ENCODE results near the gene EXOC4.

Gene EXOC4

DNA sequence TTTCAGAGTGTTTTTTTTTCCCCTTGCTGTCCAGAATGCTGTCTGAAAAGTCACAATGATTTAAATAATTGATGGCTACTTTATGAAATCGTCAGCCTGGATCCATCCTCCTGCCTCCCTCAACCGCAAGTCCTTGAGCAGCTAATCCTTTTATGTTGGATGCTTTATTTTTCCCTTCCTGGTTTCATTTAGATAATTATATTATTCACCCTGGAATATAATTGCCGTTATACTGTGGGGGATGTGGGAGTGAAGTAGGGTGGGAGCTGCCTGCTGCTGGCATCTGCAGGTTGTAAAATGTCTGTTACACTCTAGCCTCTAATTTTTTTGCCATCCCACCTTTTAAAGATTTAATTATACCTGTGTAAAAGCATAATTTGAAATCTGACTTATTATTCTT, 583.8 kb downstream of the EXOC4 start:
- peaks cover 0 to 5% (median 0%) of the 10 kb centered on the region in 3 donors for H3K36me3 ChIP-seq
- H3K4me3 ChIP-seq = no peak overlapping the region
- H3K4me1 ChIP-seq = no peaks in the 10 kb centered on the region
- peaks cover 0 to 8% (median 0%) of the 10 kb centered on the region in 3 donors for H3K9me3 ChIP-seq
- DNase-seq = no peak
- H3K27ac ChIP-seq = no peak overlapping the region
- intact Hi-C loops (cut with DNase I; ENCODE audit: low total_unique reads) = no loop called here
- TF ChIP-seq, protein P1, sequence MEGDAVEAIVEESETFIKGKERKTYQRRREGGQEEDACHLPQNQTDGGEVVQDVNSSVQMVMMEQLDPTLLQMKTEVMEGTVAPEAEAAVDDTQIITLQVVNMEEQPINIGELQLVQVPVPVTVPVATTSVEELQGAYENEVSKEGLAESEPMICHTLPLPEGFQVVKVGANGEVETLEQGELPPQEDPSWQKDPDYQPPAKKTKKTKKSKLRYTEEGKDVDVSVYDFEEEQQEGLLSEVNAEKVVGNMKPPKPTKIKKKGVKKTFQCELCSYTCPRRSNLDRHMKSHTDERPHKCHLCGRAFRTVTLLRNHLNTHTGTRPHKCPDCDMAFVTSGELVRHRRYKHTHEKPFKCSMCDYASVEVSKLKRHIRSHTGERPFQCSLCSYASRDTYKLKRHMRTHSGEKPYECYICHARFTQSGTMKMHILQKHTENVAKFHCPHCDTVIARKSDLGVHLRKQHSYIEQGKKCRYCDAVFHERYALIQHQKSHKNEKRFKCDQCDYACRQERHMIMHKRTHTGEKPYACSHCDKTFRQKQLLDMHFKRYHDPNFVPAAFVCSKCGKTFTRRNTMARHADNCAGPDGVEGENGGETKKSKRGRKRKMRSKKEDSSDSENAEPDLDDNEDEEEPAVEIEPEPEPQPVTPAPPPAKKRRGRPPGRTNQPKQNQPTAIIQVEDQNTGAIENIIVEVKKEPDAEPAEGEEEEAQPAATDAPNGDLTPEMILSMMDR (IDR thresholded peaks at IDR 0.05) = no peak
- no peaks in the 10 kb centered on the region for H3K27me3 ChIP-seq

DNA sequence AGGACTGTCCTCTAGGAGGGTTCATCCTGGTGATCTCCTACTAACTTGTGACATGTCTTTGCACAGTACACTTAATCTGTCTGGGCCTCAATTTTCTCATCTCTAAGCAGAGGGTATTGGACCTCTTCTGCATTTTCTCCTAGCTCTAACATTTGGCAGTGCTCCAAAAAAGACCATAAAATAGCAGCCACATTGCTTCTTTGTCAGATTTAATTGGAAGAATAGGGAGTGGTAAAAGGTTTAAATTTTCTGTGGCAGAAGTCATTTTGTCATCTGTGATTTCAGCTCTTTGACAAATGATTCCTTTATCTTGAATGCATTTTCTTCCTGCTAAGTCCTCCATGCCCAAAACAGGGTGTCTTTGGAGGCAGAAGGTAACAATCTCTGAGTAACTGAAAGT, 584.3 kb downstream of the EXOC4 start:
- Histone ChIP-seq H3K4me3 (no peak overlapping the region), H3K36me3 (no peaks in the 10 kb centered on the region), H3K9me3 (peaks cover 0 to 2% (median 0%) of the 10 kb centered on the region in 3 donors), H3K27ac (no peak overlapping the region), H3K27me3 (no peaks in the 10 kb centered on the region), H3K4me1 (no peaks in the 10 kb centered on the region)
- intact Hi-C loops (cut with DNase I; ENCODE audit: low total_unique reads) = no loop called here
- TF ChIP-seq, protein P1 (IDR thresholded peaks at IDR 0.05) = no peak
- no peak for DNase-seq

DNA sequence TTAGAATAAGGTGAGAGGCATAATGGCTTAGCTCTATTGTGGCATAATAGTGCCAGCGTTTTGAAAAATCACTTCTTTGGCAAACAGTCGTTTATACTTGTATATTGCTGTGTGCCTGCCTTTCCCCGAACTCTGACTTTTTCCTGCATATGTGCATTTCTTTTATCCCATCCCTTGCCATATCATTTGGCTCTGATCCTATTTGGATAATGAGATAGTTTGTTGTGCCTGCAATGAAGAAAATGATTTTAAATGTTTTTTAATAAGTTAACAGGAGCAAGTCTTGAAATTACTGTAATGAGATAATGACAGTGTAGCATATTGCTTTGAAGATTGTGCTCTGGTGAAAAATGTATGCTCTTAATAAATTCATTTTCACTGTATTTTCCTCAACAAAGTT, 586.2 kb downstream of the EXOC4 start:
- Histone ChIP-seq H3K36me3 (no peaks in the 10 kb centered on the region), H3K9me3 (no peaks in the 10 kb centered on the region), H3K27ac (no peak overlapping the region), H3K4me1 (no peaks in the 10 kb centered on the region), H3K4me3 (no peak overlapping the region), H3K27me3 (no peaks in the 10 kb centered on the region)
- DNase-seq = no peak
- TF ChIP-seq, protein P1 (IDR thresholded peaks at IDR 0.05) = no peak
- intact Hi-C loops (cut with DNase I; ENCODE audit: low total_unique reads) = no loop called here

DNA sequence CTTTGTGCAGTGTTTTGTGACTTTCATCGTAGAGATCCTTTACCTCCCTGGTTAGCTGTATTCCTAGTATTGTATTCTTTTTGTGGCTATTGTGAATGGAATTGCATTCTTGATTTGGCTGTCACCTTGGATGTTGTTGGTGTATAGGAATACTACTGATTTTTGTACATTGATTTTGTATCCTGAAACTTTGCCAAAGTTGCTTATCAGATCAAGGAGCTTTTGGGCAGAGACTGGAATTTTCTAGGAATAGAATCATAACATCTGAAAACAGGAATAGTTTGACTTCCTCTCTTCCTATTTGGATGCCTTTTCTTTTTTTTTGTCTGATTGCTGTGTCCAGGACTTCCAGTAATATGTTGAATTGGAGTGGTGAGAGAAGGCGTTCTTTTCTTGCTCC, 590.5 kb downstream of the EXOC4 start:
- Histone ChIP-seq H3K27me3 (no peaks in the 10 kb centered on the region), H3K4me1 (no peaks in the 10 kb centered on the region), H3K9me3 (no peaks in the 10 kb centered on the region), H3K4me3 (no peak overlapping the region), H3K36me3 (no peaks in the 10 kb centered on the region), H3K27ac (no peak overlapping the region)
- DNase-seq = no peak
- intact Hi-C loops (cut with DNase I; ENCODE audit: low total_unique reads) = no loop called here
- TF ChIP-seq, protein P1 (IDR thresholded peaks at IDR 0.05) = no peak

DNA sequence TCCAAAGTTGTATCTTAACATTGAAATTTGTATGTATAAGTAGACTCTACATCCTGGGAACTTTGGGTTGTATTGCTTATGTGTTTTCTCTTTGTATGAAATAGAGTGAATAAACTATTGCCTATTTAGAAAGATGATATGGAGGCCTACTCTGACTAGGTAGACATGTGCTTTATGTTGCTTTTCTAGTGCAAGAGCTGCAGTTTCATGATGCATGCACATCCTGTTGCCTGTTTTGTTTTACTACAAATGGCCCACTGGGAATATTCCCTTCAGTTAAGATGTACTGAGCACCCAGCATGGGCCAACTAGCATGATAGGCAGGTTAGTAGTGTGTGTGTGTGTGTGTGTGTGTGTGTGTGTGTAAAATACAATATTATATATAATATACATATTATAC, 592.1 kb downstream of the EXOC4 start:
- Histone ChIP-seq H3K9me3 (no peaks in the 10 kb centered on the region), H3K4me1 (no peaks in the 10 kb centered on the region), H3K36me3 (no peaks in the 10 kb centered on the region), H3K27ac (no peak overlapping the region), H3K27me3 (no peaks in the 10 kb centered on the region), H3K4me3 (no peak overlapping the region)
- DNase-seq = no peak
- TF ChIP-seq, protein P1 (IDR thresholded peaks at IDR 0.05) = no peak
- intact Hi-C loops (cut with DNase I; ENCODE audit: low total_unique reads) = no loop called here
